ENCODE data around the gene CEACAM5.
"Not testable (repeated sequence)": the region's sequence is repeated elsewhere in the genome, so short reads cannot be mapped to it uniquely, and the experiment has no call there.

- TF ChIP-seq, protein P1, sequence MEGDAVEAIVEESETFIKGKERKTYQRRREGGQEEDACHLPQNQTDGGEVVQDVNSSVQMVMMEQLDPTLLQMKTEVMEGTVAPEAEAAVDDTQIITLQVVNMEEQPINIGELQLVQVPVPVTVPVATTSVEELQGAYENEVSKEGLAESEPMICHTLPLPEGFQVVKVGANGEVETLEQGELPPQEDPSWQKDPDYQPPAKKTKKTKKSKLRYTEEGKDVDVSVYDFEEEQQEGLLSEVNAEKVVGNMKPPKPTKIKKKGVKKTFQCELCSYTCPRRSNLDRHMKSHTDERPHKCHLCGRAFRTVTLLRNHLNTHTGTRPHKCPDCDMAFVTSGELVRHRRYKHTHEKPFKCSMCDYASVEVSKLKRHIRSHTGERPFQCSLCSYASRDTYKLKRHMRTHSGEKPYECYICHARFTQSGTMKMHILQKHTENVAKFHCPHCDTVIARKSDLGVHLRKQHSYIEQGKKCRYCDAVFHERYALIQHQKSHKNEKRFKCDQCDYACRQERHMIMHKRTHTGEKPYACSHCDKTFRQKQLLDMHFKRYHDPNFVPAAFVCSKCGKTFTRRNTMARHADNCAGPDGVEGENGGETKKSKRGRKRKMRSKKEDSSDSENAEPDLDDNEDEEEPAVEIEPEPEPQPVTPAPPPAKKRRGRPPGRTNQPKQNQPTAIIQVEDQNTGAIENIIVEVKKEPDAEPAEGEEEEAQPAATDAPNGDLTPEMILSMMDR (IDR thresholded peaks at IDR 0.05): not testable (repeated sequence)
- TF ChIP-seq POLR2A, EP300 (IDR thresholded peaks at IDR 0.05): not testable (repeated sequence)
Measured at GRCh38 chr19:41709516-41709915, 1.1 kb downstream of the CEACAM5 start.
